Islet precursor cell (in vitro differentiated cells): ENCODE data around the gene RUSC2.
"Not testable (repeated sequence)": the region's sequence is repeated elsewhere in the genome, so short reads cannot be mapped to it uniquely, and the experiment has no call there.

Source experiments
- DNase-seq: peaks from one replicate; pipeline ENCODE4 v3.0.0-alpha.2; 2018

Gene RUSC2

DNA sequence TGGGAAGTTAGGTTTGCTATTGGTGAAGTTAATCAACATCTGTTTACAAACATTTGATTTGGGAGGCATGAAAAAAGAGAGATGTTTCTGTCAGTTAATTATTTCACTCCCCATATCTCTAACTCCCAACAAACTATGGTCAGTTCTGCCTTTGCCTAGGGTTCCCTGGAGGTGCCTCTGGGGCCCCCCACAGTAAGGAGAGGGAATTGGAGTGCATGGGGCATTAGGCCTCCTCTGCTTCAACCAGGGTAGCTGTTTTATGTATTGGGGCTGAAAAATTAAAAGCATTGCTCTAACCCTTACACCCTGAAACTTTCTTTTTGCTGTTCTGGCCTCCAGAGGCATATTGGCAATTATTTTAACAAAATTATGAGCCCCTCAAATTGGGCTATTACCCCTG, 32.3 kb downstream of the RUSC2 start:
- no peak for DNase-seq

DNA sequence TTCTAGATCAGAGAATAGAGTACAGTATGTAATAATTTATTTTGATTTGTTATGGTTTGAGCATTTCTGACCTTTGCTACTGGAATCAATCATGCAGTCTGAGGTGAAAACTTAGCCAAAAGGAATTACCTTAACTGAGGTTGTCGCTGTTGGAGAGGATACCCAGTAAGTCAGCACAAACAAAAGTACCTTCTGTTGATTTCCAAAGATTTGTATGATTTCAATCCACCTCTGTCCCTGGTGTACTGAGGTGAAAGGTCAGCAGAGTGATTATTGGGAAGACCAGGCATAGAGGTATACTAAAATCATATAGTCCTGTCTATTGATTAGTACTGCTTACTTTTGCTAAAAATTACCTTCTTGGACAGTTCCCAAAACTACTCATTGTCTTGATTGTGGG, 32.8 kb downstream of the RUSC2 start:
- DNase-seq = no peak

DNA sequence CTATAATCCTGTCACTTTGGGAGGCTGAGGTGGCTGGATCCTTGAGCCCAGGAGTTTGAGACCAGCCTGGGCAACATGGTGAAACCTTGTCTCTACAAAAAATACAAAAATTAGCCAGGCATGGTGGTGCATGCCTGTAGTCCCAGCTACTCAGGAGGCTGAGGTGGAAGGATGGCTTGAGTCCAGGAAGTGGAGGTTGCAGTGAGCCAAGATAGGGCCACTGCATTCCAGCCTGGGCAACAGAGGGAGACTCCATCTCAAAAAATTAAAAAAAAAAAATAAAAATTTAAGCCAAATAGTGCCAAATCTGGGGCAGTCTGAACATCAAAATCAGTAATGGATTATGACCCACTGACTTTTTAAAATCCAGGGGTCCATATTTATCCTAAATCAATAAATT, 33.6 kb downstream of the RUSC2 start:
- not testable (repeated sequence) for DNase-seq

DNA sequence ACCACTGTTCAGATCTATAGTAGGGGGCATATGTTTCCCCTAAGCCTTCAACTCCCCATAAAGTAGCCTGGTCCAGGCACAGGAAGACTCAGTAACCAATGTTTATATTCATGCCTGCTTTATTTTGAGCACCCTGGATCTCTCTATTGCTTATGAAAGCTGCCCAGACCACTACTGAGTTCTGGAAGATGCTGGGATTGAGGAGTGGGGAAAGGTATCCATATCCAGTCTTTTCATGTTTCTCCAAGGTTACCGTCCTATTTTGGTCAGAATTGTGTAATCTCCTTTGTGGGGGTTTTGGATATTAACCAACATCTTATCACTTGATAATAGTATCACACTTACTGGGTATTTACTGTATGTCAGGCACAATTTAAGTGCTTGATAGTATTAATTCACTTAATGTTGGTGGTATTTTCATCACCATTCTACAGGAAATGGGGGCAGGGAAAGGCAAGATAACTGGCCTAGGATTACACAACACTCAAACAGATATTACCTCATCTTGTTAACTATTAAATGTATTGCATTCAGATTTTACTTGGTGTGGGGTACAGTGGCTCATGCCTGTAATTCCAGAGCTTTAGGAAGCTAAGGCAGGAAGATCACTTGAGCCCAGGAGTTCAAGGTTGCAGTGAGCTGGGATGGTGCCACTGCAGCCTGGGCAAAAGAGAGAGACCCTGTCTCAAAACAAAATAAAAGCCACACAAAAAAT, 36.3 kb downstream of the RUSC2 start:
- no peak for DNase-seq

DNA sequence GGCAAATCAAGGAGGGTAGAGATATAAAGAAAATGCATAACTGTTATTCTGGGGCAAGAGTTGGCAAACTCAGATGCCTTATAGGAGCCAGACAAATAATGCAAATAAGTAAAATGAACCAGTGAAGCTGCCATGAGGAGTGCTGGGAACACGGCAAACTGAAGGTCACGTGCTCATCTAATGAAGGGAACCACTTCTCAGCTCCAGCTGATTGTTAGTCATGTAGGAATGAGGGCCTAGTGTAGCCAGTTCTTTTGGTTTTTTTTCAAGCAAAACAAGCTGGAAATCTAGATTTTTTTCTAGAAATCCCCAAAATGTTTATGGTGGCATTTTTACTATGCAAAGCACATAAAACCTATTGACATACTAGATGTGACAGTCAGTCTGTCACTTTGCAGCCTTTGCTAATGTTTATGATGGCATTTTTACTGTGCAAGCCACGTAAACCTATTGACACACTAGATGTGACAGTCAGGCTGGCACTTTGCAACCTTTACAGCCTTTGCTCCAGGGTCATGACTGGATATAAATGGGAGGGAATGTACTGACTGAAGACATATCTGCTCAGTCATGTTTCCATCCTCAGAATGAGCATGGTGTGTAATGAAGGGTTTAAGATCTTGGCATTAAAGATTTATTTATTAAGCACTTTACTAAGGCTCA, 39.4 kb downstream of the RUSC2 start:
- DNase-seq = no peak

DNA sequence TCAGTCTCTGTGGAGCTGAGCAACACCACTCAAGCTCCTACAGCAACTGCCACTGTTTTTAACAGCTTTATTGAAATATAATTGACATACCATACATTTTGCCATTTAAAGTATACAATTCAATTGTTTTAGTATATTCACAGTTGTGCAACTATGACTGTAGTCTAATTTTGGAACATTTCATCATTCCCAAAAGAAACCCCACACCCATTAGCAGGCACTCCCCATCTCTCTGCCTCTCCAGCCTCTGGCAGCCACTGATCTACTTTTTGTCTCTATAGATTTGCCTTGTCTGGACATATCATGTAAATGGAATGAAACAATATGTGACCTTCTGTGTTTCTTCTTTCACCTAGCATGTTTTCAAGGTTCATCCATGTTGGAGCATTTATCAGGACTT, 43.5 kb downstream of the RUSC2 start:
- no peak for DNase-seq

DNA sequence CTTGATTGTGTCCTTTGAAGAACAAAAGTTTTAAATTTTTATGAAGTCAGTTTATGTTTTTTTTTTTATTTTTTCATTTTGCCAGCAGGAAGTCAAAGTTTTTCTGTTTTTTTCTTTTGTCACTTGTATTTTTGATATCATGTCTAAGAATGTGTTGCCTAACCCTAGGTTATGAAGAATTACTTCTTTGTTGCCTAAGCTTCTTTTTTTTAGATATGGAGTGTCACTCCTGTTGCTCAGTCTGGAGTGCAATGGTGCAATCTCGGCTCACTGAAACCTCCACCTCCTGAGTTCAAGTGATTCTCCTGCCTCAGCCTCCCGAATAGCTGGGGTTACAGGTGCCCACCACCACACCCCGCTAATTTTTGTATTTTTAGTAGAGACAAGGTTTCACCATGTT, 45.0 kb downstream of the RUSC2 start:
- DNase-seq = not testable (repeated sequence)

DNA sequence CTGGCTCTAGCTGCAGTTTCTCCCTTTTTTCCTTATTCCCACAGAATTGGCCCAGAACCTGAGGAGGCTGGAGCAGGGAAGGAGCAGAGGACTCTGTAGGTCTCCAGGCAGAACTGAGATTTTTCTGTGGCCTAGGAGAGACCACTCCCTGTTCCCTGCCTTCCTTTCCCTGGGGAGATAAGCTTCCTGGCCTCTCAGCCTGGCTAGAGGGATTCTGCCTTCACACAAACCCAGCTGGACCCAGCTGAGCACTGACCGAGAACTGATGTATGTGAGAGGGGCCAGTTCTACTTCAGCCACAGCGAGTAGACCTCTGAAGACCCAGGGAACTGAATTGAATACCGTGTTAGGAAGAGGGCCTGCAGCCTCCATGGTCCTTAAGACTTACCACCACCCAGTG, 48.0 kb downstream of the RUSC2 start:
- DNase-seq = no peak

DNA sequence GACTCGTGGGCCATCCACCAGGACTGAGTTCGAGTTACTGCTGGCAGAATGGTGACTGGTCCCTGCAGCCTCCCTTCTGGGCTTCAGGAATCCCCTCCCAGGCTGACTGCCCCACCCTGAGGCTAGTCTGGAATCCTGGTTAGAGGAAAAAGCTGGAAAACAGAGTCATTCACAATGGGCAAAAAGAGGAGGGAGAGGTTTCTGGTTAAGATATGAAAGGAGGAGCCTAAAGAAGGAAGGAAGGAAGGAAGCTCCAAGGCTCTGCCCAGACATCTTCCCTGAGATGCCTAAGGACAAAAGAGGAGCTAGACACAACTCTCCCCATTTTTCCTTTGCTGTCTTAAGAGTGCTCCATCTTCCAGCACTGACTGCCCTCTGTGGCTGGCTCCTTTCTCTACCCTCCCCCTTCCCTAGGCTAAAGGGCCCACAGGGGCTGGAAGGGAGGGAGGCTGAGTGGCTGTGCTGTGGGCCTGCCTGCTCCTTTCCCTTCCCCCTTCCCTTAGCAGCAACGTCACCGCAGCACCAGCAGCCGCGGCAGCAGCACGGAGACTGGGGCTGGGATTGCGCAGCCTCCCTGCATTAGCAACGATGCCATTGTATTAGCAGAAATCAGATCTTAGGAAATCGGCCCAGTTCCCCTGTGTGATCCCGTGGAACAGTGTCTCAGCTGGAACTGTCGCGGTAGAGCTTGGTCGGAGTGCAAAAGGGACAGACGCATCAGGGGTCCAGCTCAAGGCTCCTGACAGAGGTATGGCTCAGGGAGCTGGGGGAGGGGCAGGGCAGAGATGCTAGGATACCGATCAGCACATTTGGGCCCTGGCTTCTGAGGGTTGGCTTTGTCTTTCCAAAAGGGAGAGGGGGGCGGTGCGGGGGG, 48.7 kb downstream of the RUSC2 start:
- DNase-seq = peak; percentile 91
